A673 (cell line): ENCODE results near the gene TNFAIP3.
"Not testable (repeated sequence)": the region's sequence is repeated elsewhere in the genome, so short reads cannot be mapped to it uniquely, and the experiment has no call there.

Source experiments
- CTCF ChIP-seq: fragments of 300-800, 200-600 bp; sonication (generic); conservative IDR thresholded peaks from 2 replicates; pipeline ENCODE4 v1.5.1; 2017; ENCODE audit warnings: low read depth, mild to moderate bottlenecking, antibody characterized with exemption, low read length, moderate library complexity, mixed read lengths
- EZH2 ChIP-seq: fragments of 200-600 bp; sonication (generic); IDR thresholded peaks from 2 replicates; pipeline ENCODE4 v1.6.1; 2017; ENCODE audit warnings: borderline replicate concordance, low read depth, mild to moderate bottlenecking, mixed read lengths, antibody characterized with exemption, low read length; ENCODE audit not compliant: poor library complexity, severe bottlenecking

DNA sequence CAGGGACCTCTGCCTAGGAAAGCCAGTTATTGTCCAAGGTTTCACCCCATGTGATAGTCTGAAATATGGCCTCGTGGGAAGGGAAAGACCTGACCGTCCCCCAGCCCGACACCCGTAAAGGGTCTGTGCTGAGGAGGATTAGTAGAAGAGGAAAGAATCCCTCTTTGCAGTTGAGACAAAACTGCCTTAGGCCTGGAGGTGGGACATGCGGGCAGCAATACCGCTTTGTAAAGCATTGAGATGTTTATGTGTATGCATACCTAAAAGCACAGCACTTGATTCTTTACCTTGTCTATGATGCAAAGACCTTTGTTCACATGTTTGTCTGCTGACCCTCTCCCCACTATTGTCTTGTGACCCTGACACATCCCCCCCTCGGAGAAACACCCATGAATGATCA lies 22.3 kb upstream of the TNFAIP3 start:
- TF ChIP-seq CTCF, EZH2: not testable (repeated sequence)
